ENCODE data around the gene CTSZ.
"Not testable (repeated sequence)": the region's sequence is repeated elsewhere in the genome, so short reads cannot be mapped to it uniquely, and the experiment has no call there.

CTSZ gene

DNA sequence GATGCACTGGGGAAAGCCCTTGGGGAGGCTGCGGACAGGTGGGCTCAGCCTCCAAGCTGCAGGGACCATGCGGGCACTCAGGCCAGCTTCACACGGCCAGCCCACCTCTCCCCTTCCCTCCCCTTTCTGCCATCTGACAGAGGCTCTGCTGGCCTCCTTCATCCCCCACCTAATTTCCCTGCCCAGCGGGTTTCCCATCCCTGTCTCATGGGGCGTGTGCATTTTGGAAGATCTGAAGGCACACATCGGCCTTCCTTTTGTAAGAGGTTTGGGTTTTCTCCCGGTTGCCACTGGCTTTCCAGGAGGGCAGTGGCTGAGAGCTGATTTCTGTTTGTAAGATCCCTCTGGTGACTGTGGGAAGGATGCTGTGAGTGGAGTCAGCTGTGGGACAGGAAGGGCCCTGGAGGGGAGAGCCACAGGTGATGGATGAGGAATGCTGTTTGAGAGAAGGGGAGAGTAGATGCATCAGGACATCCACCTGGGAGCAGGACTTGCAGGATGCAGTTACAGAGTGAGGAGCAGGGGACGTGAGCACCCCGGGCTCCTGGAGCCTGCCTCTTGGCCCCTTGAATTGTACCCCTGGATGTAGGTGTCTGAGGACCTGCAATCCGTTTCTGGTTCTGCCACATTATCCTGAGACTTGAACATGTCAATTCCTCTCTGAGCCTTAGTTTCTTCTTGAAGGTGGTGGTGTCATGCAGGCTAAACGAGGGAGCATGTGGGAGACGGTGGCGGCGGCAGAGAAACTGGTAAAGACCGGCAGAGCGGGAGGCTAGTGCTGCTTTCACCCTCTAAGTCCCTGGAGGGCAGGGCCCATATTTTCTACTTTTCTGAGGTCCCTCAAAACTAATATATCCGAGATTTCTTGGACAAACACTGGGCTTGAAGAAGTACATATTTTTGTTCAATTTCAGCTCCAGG lies 6.2 kb upstream of the CTSZ start:
- no peak for DNase-seq (ENCODE audit: low spot score)

DNA sequence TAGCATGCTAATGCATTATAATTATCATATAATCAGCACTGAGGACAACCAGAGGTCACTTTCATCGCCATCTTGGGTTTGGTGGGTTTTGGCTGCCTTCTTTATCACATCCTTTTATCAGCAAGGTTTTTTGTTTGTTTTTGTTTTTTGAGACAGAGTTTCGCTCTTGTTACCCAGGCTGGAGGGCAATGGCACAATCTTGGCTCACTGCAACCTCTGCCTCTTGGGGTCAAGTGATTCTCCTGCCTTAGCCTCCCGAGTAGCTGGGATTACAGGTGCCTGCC lies 4.8 kb upstream of the CTSZ start:
- not testable (repeated sequence) for DNase-seq (ENCODE audit: low spot score)

DNA sequence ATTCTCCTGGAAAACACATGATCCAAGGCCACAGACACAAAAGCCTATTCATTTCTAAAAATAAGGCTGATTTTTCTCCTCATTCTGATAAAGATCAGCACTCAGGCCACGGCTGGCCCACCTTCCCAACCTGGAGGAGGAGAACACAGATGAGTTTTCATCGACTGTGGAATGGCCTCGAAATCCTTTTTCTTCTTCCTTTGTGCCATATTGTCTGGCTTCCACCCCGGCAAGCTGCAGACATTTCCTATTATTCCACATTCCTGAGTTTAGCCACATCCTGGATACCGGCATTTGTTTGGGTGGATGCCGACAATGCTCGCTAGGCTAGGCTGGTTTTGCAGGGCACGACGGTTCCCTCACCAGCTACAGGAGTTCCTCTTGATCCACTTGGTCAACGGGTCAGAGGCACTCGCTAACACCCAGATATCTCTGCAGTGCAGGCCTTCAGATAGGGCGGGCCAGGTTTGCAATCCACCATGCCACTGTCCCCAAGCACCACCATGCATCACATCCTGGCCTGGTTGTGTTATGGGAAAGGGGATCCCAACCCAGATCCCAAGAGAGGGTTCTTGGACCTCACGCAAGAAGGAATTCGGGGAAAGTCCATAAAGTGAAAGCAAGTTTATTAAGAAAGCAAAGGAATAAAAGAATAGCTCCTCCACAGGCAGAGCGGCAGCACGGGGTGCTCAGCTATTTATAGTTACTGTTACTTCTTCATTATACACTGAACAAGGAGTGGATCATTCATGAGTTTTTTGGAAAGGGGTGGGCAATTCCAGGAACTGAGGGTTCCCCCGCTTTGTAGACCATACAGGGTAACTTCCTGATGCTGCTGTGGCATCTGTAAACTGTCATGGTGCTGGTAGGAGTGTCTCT lies 4.2 kb upstream of the CTSZ start:
- DNase-seq (ENCODE audit: low spot score) = peak; percentile 93

DNA sequence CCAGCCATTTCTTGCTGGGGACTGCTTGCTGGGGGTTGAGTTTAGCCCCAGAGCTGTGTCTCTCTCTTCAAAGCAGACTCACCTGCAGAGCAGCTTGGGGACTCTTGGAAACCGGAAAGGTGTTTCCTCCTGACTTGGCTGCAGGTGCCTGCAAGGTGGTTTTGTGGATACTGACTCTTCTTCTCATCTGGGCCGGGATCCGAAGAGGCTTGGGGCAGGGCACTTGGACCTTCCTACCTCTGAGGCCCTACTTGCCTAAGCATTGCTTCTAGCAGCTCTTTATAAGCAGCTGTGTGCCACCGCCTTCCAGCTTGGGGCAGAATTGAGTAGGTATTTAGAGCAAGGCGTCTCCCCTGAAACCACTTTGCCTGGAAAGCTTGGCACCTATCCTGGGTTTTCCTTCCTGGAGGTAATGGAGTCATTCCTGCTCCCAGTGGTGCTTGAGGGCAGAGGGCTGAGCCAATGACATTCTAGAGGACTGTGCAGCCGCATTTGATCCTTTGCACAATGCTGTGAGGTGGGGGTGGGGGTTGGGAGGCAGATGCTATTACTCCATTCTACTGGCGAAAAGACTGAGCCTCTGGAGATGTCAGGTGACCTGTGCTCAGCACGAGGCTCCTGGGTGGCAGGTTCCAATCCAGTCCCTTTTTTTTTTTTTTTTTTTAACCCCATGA lies 3.4 kb upstream of the CTSZ start:
- no peak for DNase-seq (ENCODE audit: low spot score)

DNA sequence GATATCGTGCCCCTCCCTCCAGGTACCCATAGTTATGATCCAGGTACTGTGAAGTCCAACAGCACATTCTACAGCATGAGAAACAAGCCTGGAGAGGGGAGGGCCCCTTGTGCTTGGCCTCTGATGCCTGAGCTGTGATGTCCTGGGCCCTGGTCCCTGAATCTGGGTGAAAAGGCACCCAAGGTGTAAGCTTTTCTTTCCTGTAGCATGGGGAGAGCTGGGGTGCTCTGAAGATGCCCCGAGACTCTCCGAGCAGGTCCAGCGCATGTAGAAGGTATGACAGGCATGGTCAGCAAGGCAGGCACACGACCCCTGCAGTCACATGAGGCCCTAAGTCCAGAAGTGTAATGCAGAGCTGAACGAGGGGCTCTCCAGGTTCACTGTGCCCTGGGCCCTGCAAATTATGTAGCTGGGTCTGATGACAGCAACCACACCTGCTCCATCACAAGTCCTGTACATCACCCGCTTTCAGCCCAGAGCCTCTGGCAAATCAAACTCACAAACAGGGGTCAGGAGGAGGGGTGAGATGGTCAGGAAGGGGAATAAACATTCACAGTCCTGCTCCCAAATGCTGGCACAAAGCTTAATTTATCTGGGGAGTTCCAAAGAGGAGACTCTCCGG lies 1.8 kb upstream of the CTSZ start:
- DNase-seq (ENCODE audit: low spot score) = no peak

DNA sequence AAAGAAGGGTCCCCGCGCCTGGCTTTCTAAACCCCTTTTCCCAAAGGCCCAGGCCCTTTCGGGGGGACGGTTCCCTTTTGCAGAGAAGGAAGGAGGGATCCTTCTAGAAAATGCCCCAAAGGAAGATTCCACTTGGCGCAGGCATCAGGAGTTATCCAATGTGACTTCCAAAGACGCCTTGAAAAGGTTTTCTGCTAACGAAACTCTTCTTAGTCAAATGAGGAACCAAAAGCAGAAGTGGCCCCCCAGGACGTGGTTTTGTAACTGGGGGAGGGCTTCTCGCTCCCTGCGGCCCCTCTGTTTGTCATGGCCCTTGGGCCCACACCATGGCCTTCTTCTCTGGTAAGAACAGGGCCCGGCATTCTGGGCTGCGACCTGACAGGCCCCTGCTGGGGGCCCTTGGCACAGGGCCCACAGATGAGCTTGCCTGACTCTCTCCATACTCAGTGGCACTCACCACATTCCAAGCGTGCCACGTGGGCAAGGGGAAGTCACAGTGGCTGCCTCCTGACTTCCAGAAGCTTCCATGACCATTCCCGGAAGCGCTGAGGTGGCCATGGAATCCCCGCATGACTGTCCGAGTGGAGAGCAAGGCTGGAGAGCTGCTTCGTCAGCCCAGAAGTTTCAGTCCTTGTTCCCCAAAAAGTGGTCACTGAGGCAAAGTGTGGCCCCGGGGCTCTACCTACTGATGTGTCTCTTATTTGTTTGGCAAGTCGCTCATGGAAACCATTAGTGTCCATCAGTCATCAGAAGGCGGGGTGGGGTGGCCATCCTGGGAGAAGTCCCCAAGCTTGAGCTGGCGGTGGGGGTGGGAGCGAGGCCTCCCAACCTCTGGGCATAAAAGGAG lies 834 bp upstream of the CTSZ start:
- DNase-seq (ENCODE audit: low spot score) = no peak

DNA sequence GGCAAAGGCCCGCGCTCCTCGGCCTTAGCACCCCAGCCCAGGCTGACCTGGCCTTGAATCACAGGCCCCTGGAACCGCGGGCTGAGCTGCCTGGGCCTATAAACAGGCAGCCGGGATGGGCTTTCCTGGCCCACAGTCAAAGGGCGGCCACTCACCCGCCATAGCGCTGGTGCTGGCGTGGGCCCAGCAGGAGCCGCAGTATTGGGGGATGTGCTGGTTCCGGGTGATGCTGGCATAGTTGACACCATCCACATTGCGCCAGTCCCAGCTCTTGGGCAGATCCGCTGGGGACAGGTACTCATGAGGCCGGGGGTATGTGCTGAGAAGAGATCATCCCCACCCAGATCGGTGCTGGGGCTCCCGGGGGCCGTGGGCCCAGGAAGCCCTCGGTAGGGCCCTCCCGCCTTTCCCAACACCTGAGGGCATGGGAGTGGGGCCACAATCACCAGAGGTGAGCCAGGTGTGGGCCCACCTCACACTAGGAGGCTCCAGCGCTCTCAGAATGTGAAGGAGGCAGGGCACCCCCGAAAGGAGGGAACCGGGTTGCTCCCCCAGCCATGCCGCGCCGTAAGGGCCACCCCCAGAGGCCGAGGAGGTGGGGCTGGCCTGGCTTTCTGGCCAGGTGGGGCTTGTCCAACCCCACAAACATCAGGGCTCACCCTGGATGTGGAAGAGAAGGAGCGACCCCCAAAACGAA lies 739 bp downstream of the CTSZ start:
- DNase-seq (ENCODE audit: low spot score) = no peak

DNA sequence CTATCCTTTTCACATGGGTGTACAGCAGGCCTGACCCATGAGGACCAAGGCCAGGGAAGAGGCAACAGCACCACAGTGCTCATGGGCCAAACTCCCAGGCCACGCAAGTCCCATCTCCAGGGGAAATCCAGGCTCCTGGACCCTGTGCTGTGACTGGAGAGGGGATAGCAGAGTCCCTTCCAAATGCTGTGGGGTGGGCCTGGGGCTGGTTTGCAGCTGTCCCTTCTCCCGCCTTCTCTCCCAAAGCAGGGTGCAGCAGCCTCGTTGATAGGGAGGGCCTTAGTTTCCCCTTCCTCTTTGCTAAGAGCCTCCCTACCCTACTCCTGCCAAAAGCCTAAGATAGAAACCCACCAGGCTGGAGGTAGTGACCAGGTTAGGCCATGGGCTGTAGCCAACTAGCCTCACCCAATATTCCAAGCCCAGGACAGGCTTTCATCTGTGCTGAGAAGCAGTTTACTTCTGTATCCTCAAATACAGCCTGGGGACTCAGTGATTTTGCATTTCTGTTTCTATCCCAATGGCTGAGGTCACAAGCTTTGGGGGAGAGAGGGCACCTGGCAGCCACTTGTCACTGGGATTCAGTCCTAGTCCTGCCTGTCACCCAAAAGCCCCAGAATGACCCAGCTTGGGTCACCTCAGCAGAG lies 1.4 kb downstream of the CTSZ start:
- DNase-seq (ENCODE audit: low spot score) = no peak

DNA sequence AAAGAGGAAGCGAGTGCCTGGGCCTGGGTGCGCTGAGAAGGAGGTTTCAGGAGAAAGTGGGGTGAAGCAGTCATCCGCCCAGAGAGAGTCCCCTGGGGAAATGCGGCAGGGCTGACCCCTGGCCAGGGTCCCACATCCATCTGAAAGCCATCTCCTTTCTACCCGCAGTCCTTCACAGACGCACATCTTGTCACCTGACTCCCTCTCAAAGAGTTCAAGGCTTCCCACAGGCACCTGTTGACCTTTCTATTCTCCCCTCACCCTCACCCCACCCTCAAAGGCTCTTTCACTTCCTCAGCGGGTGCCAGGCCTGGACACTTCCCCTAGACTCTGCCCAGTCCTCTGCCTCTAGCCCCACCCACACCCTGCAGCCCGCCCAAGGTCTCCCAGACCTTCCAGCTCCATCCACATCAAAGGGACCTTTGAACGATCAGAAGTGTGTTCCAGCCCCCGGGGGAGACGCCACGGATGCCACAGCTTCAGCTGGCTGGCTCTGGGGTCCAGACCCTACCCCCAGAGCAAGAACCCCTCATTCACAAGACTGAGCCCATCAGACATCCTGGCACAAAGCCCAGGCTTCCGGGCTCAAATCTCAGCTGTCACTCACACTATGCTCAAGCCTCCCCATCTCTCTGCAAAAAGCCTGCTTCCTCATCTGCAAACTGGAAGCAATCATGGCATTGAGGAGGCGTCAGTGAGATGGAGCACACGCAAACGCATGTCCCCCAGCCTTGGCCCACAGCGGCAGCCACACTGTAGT lies 2.1 kb downstream of the CTSZ start:
- no peak for DNase-seq (ENCODE audit: low spot score)

DNA sequence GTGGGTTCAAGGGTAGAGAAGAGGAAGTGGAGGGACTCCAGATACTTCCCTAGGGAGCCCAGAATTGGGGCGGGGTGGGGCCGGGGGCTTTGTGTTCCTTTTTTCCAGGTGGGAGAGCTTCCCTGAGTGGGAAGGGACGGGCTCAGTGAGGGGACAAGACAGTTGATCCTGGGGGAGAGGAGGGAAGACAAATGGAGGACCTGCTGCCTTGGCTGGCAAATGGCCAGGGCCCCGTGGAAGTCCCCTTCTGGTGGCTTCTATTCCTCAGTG lies 2.6 kb downstream of the CTSZ start:
- DNase-seq (ENCODE audit: low spot score) = no peak

DNA sequence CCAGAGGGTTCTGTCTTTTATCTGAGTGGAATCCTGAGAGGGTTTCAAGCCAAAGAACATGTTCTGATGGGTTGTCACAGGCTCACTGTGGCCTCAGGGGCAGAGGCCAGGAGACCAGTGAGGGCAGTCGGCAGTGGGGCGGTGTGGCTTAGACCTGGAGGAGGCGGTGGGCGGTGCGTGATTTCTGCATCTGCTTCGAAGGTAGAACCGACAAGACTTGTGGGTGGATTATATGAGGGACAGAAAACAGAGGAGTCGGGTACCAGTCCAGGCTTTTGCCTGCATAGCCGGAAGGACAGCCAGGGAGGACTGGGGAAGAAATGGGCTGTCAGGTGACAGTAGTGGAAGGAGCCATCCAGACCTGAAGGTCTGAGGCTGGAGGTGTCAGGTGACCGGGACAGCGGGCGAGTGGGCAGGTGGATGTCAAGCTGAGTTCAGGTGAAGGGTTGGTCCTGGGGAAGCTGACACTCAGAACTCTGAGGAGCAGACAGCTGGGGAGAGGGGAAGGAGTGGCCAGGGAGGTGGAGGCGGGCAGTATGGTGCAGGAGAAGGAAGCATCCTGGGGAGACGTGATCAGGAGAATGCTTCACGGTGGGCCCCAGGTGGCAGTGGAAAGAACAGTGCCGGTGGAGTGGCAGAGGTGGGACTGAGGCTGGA lies 3.1 kb downstream of the CTSZ start:
- DNase-seq (ENCODE audit: low spot score) = no peak

DNA sequence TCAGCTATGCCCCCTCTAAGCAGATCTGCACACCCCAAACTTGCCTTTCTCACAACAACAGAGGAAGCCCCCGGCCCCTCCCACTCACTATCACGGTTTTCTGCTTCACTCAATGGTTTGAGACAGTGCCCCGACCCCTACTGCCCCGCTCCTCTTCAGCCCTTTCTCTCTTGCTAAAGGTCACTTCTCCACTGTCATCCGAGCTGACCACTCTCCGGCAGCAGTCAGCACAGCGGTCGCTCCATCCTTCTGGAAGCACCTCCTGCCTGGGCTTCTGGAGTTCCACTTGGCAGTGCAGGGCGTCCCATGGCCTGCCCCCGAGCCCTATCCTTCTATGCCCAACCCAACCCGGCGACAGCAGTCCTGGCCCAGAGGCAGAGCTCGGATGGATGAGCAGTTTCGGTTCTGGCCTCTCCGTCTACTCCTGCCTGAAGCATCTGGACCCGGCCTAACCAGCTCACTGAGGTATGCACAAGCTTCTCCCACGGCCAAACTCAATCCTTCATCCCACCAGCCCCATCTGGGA lies 4.1 kb downstream of the CTSZ start:
- DNase-seq (ENCODE audit: low spot score) = no peak

DNA sequence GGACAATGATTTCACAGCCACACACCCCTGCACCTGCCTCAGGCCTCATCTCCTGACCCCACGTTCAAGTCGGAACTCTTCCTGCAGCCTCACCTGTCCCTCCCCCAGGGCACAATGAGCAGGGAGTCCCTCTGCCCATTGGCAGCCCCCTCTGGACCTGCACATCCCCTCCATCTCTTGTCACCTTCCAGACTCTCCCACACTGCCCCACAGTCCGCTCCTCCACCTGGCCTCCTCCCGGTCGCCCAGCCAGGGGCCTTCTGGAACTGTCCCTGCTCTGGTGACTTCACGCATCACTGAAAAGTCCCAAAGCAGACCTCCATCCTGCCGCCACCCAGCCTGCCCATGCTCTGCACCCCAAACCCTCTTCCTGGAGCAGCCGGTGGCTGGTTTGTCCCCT lies 4.7 kb downstream of the CTSZ start:
- DNase-seq (ENCODE audit: low spot score) = no peak

DNA sequence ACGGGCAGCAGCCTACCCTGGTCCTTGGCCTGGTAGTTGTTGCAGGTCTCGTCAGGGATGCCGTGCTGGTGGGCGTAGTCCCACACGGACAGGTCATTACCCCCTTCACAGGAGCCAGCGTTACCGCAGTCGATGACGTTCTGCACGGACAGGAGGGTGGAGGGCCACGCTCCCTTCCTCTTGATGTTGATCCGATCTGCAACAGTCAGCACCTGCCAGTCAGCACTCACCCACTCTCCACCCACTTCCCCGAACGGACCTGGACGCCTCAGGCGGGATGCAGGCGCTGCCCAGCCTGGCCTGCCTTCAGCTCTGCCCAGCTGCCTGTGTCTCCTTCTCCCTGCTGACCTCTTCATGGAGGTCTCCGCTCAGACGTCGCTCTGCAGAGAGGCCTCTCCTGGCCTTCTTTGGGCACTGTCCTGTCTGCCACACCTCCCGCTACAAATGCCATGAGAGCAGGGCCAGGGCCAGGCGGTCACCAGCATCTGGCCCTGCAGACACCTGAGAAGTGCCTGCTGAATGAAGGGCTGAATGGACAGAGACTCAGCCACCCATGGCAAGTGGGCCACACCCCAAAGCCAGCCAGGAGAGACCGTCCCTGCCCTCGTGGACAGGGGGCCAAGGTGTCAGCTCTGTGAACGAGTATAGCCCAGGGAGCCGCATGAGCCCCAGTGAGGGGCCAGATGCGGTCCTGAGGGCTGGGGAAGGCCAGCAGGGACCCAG lies 5.4 kb downstream of the CTSZ start:
- DNase-seq (ENCODE audit: low spot score) = no peak

DNA sequence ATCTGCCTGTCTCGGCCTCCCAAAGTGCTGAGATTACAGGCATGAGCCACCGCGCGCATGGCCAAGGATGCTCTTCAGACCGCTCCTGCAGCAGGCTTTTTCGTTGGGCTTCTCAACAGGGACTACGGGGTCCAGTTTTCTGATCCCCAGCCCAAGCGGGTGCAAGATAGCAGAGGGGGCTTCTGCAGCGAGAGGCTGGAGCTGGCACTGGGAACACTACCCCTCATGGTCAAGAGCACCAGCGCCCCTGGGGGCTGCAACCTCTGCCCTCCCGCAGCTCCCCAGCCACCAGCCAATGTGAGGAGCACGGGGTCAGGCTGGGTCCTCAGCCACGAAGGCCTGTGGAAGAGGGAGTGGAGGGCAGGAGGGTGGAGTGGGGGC lies 6.0 kb downstream of the CTSZ start:
- no peak for DNase-seq (ENCODE audit: low spot score)

DNA sequence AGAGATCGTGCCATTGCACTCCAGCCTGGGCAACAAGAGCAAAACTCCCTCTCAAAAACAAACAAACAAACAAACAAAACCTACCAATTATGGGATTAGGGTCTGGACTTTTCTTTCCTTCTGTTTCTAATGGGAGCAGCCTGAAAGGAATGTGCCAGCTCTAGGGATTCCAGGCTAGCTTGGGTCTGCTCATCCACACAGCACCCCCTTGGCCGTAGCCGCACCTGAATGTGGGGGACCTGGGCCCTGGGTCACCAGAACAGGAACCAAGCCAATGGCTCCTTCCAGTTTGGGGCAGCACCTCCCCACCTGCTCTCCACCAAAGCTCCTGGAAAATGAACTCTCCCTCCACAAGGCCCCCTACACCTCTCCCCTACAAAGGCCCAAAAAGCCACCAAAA lies 6.7 kb downstream of the CTSZ start:
- no peak for DNase-seq (ENCODE audit: low spot score)

DNA sequence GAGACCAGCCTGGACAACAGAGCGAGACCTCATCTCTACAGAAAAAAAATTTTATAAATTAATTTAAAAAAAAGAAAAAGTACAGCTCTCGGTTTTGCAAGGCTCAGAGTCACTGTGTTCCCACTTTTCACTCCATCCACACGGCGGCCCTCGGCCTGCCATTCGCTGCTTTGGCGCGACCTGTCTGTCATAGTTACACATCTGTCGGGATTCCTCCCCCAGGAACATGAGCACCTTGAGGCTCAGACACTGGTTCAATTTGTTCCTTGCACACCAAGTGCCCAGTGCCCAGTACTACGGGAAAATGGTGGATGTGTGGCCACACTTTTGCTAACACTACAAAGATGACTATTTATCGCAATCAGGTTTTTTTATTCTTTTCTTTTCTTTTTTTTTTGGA lies 8.4 kb downstream of the CTSZ start:
- no peak for DNase-seq (ENCODE audit: low spot score)

DNA sequence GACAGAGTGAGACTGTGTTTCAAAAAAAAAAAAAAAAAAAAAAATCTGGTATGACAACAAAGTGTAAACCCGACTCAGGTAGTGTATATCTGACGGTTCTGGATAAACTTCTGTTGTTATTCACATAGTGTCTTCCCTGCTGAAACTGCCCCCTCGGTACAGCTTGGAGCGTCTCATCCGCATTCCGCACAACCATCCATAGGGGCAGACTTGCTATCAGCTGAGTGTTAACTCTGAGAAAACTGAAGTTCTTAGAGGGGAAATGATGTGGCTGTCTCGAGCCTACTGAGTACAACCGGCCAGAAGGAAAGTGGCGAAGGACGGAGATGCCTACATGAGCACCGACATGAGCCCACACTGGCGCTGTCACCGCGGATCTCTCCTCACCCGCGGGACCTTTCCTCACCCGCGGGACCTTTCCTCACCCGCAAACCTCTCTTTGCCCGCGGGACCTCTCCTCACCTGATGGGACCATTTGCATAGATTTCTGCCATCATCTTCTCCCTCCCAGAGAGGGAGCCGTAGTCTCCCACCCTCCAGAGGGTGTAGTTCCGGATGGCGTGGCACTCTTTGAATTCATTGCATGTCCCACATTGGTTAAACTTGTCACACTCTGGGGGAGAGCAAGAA lies 9.8 kb downstream of the CTSZ start:
- DNase-seq (ENCODE audit: low spot score) = no peak
